Mesenchymal stem cell (in vitro differentiated cells and primary cell): ENCODE data around the gene SPATA46.

Experiments
- DNase-seq: peaks from one replicate; pipeline ENCODE4 v3.0.0-alpha.2; 2013
- H2AFZ ChIP-seq: one replicate; pipeline ENCODE4 v1.6.1; 2013; ENCODE audit warnings: low read depth, mild to moderate bottlenecking, control low read depth, inconsistent platforms, low read length, moderate library complexity
- H2AK5ac ChIP-seq: 2 replicates; pipeline ENCODE4 v1.6.1; 2013; ENCODE audit warnings: low read length, moderate library complexity, mild to moderate bottlenecking, inconsistent platforms; ENCODE audit not compliant: severe bottlenecking
- H2BK120ac ChIP-seq: one replicate; pipeline ENCODE4 v1.6.1; 2013; ENCODE audit warnings: low read depth, mild to moderate bottlenecking, inconsistent platforms, low read length, moderate library complexity
- H2BK12ac ChIP-seq, 2 experiments: one replicate each; pipeline ENCODE4 v1.6.1; 2013; ENCODE audit warnings: inconsistent platforms in 2 of 2, low read length in 2 of 2, mild to moderate bottlenecking in 2 of 2, moderate library complexity in 2 of 2, control low read depth in 1 of 2
- H2BK15ac ChIP-seq: one replicate; pipeline ENCODE4 v1.6.1; 2013; ENCODE audit warnings: mild to moderate bottlenecking, low read depth, inconsistent platforms; ENCODE audit not compliant: poor library complexity, severe bottlenecking
- H2BK5ac ChIP-seq: 2 replicates; pipeline ENCODE4 v1.6.1; 2013; ENCODE audit warnings: low read depth, mild to moderate bottlenecking, low read length, control low read depth, inconsistent platforms; ENCODE audit not compliant: poor library complexity, severe bottlenecking
- H3K14ac ChIP-seq, 2 experiments: one replicate each; pipeline ENCODE4 v1.6.1; 2013; ENCODE audit warnings: inconsistent platforms in 2 of 2, low read length in 2 of 2, control low read depth in 1 of 2, mild to moderate bottlenecking in 1 of 2, moderate library complexity in 1 of 2
- H3K18ac ChIP-seq, 2 experiments: one replicate each; pipeline ENCODE4 v1.6.1; 2013; ENCODE audit warnings: inconsistent platforms in 2 of 2, low read length in 2 of 2, control low read depth in 1 of 2, low read depth in 1 of 2, mild to moderate bottlenecking in 1 of 2
- H3K23ac ChIP-seq, 2 experiments: one replicate each; pipeline ENCODE4 v1.6.1; 2013; ENCODE audit warnings: inconsistent platforms in 2 of 2, low read length in 2 of 2, mild to moderate bottlenecking in 2 of 2, moderate library complexity in 2 of 2, control low read depth in 1 of 2
- H3K27ac ChIP-seq: 2 replicates; pipeline ENCODE4 v1.5.1; 2013; ENCODE audit warnings: mild to moderate bottlenecking, moderate library complexity, low read length, control low read depth, inconsistent platforms; ENCODE audit not compliant: poor library complexity, severe bottlenecking
- H3K27me3 ChIP-seq, 2 experiments: 2 replicates each; pipeline versions ENCODE4 v1.6.1 to v1.7.0; 2013; ENCODE audit warnings: low read length in 2 of 2, mild to moderate bottlenecking in 2 of 2, moderate library complexity in 2 of 2, control low read depth in 1 of 2, inconsistent platforms in 1 of 2; ENCODE audit not compliant: control insufficient read depth in 1 of 2, insufficient read depth in 1 of 2
- H3K36me3 ChIP-seq, 2 experiments: 2 replicates each; pipeline versions ENCODE4 v1.6.1 to v1.7.0; 2013; ENCODE audit warnings: low read length in 2 of 2, control low read depth in 1 of 2, inconsistent platforms in 1 of 2, low read depth in 1 of 2, mild to moderate bottlenecking in 1 of 2; ENCODE audit not compliant: insufficient read depth in 2 of 2, control insufficient read depth in 1 of 2
- H3K4ac ChIP-seq, 2 experiments: one replicate each; pipeline ENCODE4 v1.6.1; 2013; ENCODE audit warnings: inconsistent platforms in 2 of 2, low read length in 2 of 2, mild to moderate bottlenecking in 2 of 2, moderate library complexity in 2 of 2, control low read depth in 1 of 2, low read depth in 1 of 2
- H3K4me1 ChIP-seq: 2 replicates; pipeline ENCODE4 v1.6.1; 2013; ENCODE audit warnings: low read depth, low read length, control low read depth; ENCODE audit not compliant: control insufficient read depth, insufficient read depth
- H3K4me2 ChIP-seq: 2 replicates; pipeline ENCODE4 v1.6.1; 2013; ENCODE audit warnings: low read length, mild to moderate bottlenecking, inconsistent platforms; ENCODE audit not compliant: poor library complexity, severe bottlenecking
- H3K4me3 ChIP-seq, 2 experiments: 2 replicates each; pipeline versions ENCODE4 v1.5.1 to v1.7.0; 2013; ENCODE audit warnings: low read length in 2 of 2, mild to moderate bottlenecking in 2 of 2, control low read depth in 1 of 2, low read depth in 1 of 2; ENCODE audit not compliant: insufficient read depth in 1 of 2
- H3K79me1 ChIP-seq: replicated peaks from 2 replicates; pipeline ENCODE4 v1.6.1; 2013; ENCODE audit warnings: mild to moderate bottlenecking, control low read depth, low read length, inconsistent platforms; ENCODE audit not compliant: poor library complexity, severe bottlenecking
- H3K9ac ChIP-seq: 2 replicates; pipeline ENCODE4 v1.7.0; 2013; ENCODE audit warnings: mild to moderate bottlenecking, low read length, moderate library complexity
- H3K9me3 ChIP-seq: 2 replicates; pipeline ENCODE4 v1.7.0; 2013; ENCODE audit warnings: mild to moderate bottlenecking, low read length; ENCODE audit not compliant: control insufficient read depth
- H4K8ac ChIP-seq: one replicate; pipeline ENCODE4 v1.6.1; 2013; ENCODE audit warnings: inconsistent platforms, mild to moderate bottlenecking, low read length, moderate library complexity
- H4K91ac ChIP-seq: one replicate; pipeline ENCODE4 v1.6.1; 2013; ENCODE audit warnings: mild to moderate bottlenecking, low read length, inconsistent platforms
- WGBS: methylation state at CpG from one replicate; pipeline ENCODE4 v1.1.7; 2013; ENCODE audit warnings: mixed read lengths; 5-methylcytosine and 5-hydroxymethylcytosine counted together

Gene SPATA46

DNA sequence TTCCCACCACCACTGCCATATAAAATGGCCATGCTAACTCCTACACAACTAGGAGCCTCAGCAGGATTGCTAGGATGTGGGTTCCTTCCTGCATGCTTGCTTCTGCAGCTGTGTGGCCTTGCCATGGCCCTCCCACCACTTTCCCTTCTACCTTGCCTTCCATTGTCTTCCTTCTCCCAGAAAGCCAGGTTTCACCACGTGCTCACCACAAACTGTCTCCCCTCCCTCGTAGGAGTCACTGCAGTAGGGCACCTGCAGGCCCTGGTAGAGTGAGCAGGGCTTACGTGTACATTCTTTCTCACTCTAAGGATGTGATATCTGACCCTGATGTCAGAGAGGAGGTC is 8.6 kb upstream of the SPATA46 start:
- no peak overlapping the region for H3K4ac ChIP-seq
- H3K36me3 ChIP-seq, result peaks cover 0 to 4% of the 10 kb centered on the region in 2 experiments
- H2BK120ac ChIP-seq, result no peak overlapping the region
- no peak overlapping the region for H2AFZ ChIP-seq
- no peaks in the 10 kb centered on the region for H3K79me1 ChIP-seq
- H4K91ac ChIP-seq, result no peak overlapping the region
- H2BK15ac ChIP-seq, result no peak overlapping the region
- no peak overlapping the region for H2AK5ac ChIP-seq
- no peak overlapping the region for H3K4me3 ChIP-seq
- H3K4me1 ChIP-seq, result peaks cover 16% of the 10 kb centered on the region
- no peak overlapping the region for H4K8ac ChIP-seq
- no peak overlapping the region for H3K4me2 ChIP-seq
- no peak overlapping the region for H2BK12ac ChIP-seq
- no peaks in the 10 kb centered on the region for H3K9me3 ChIP-seq
- H3K9ac ChIP-seq, result no peak overlapping the region
- H3K18ac ChIP-seq, result no peak overlapping the region
- no peak overlapping the region for H3K14ac ChIP-seq
- H3K27ac ChIP-seq, result no peak overlapping the region
- WGBS, result 75% methylated on average over 3 of the region's 3 CpGs
- H3K27me3 ChIP-seq, result peaks cover 0 to 36% of the 10 kb centered on the region in 2 experiments
- no peak overlapping the region for H3K23ac ChIP-seq
- H2BK5ac ChIP-seq, result no peak overlapping the region
- DNase-seq, result no peak

DNA sequence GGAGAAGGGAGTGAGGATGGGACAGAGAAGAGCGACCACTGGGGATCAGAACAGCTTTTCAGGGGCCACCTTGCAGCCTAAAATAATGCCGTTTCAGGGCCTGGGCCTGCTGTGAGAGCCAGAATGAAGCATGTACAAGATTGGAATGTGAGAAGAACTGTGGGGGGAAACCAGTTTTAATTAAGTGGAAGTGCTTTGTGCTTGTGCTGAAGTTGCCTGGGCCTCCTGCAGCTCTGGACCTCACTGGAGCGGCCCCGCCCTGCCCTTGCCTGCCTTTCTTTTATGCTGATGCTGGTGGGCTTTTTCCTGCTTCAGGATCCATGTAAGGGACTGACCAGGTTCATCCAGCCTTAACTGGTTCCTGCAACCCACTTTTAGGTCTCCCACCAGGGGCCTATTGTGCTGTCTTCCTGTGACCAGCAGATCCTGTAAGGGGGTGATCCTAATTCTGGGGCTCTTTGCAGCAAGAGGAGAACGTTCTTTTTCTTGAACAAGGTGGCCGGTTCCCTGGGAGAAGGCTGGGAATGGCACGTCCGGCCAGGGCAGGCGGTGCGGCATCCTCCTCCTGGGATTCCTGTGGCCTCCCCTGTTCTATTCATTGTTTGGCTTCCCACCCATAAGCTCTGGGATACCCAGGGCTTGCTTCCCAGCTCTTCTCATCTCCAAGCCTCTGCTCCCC is 8.1 kb upstream of the SPATA46 start:
- no peaks in the 10 kb centered on the region for H3K9me3 ChIP-seq
- no peak overlapping the region for H3K4me2 ChIP-seq
- H4K91ac ChIP-seq, result no peak overlapping the region
- WGBS, result 96% methylated on average over 10 of the region's 10 CpGs
- no peak overlapping the region for H2BK5ac ChIP-seq
- no peak overlapping the region for H3K4ac ChIP-seq
- H3K14ac ChIP-seq, result no peak overlapping the region
- peaks cover 11% of the 10 kb centered on the region for H3K4me1 ChIP-seq
- H3K36me3 ChIP-seq, result peaks cover 0 to 4% of the 10 kb centered on the region in 2 experiments
- no peak overlapping the region for H2BK15ac ChIP-seq
- no peak overlapping the region for H3K4me3 ChIP-seq
- H3K9ac ChIP-seq, result no peak overlapping the region
- H4K8ac ChIP-seq, result no peak overlapping the region
- H3K27ac ChIP-seq, result no peak overlapping the region
- peaks cover 0 to 32% of the 10 kb centered on the region in 2 experiments for H3K27me3 ChIP-seq
- no peak overlapping the region for H2AFZ ChIP-seq
- no peak overlapping the region for H3K23ac ChIP-seq
- H3K18ac ChIP-seq, result no peak overlapping the region
- no peaks in the 10 kb centered on the region for H3K79me1 ChIP-seq
- H2BK120ac ChIP-seq, result no peak overlapping the region
- DNase-seq, result no peak
- H2AK5ac ChIP-seq, result no peak overlapping the region
- no peak overlapping the region for H2BK12ac ChIP-seq

DNA sequence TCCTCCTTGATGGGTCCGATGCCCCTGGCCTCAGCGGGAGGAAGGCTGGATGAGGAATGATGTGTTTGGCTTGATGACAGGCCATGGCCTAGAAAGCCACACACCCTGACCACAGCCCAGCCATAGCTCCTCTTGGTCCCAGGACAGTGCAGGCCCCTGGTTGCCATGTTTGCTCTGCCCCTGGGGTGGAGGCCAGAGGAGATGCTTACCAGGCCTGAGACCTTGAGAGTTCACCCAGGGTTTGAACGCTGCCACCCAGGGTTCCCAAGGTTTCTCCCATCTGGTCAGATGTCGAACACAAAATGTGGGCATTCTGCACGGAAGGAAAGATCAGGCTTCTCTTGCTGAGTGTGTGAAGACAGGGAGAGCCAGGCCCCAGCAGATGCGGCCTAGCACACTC is 7.5 kb upstream of the SPATA46 start:
- no peak overlapping the region for H2AFZ ChIP-seq
- 95% methylated on average over 4 of the region's 6 CpGs for WGBS

DNA sequence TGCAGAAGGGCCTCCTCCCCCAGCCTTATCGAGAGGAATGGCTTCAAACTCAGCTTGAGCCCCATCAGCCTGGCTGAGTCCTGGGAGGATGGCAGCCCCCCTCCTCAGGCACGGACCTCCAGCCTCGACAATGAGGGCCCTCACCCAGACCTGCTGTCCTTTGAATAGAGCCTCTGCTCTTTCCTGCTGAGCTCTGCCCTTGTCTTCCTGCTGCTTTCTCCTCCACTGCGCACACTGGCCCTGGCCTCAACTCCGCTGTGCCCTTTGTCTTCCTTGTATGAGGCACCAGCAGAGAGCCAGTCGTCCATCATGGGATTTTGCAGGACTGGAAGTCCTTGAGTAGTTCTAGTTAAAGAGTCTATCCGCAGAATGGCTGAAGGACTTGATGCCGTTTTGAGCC is 6.9 kb upstream of the SPATA46 start:
- Histone ChIP-seq H2BK15ac (no peak overlapping the region), H4K8ac (no peak overlapping the region), H2BK5ac (no peak overlapping the region), H2AFZ (no peak overlapping the region), H3K4me3 (no peak overlapping the region), H3K9ac (no peak overlapping the region), H2BK12ac (no peak overlapping the region), H3K36me3 (peaks cover 0 to 4% of the 10 kb centered on the region in 2 experiments), H2AK5ac (no peak overlapping the region), H3K4me1 (peaks cover 6% of the 10 kb centered on the region), H3K4ac (no peak overlapping the region), H3K23ac (no peak overlapping the region), H3K27ac (no peak overlapping the region), H3K27me3 (peaks cover 0 to 20% of the 10 kb centered on the region in 2 experiments), H3K18ac (no peak overlapping the region), H4K91ac (no peak overlapping the region), H3K9me3 (no peaks in the 10 kb centered on the region), H3K79me1 (no peaks in the 10 kb centered on the region), H3K14ac (peak overlapping the region in 1 of 2 experiments; percentile 51), H3K4me2 (no peak overlapping the region), H2BK120ac (no peak overlapping the region)
- DNase-seq, result no peak
- 93% methylated on average over 8 of the region's 8 CpGs for WGBS

More for the DNA sequence above, 7.5 kb upstream of the SPATA46 start:
- no peak overlapping the region for H2BK120ac ChIP-seq
- H4K91ac ChIP-seq, result no peak overlapping the region
- H2AK5ac ChIP-seq, result no peak overlapping the region
- H2BK5ac ChIP-seq, result no peak overlapping the region
- H2BK12ac ChIP-seq, result no peak overlapping the region
- no peak overlapping the region for H4K8ac ChIP-seq
- no peak overlapping the region for H3K9ac ChIP-seq
- no peaks in the 10 kb centered on the region for H3K9me3 ChIP-seq
- H3K23ac ChIP-seq, result no peak overlapping the region
- H3K27me3 ChIP-seq, result peaks cover 0 to 26% of the 10 kb centered on the region in 2 experiments
- H3K79me1 ChIP-seq, result no peaks in the 10 kb centered on the region
- H3K18ac ChIP-seq, result no peak overlapping the region
- peaks cover 0 to 4% of the 10 kb centered on the region in 2 experiments for H3K36me3 ChIP-seq
- H3K27ac ChIP-seq, result no peak overlapping the region
- no peak overlapping the region for H3K4me2 ChIP-seq
- H3K4me3 ChIP-seq, result no peak overlapping the region
- peaks cover 8% of the 10 kb centered on the region for H3K4me1 ChIP-seq
- no peak overlapping the region for H3K4ac ChIP-seq
- H3K14ac ChIP-seq, result no peak overlapping the region
- H2BK15ac ChIP-seq, result no peak overlapping the region
- no peak for DNase-seq
